GM21423 (cell line): Measurements from ENCODE around the gene TMF1.
A peak's percentile ranks its signal among the peaks of the same experiment; 100 is the strongest.

Source experiments
- ATAC-seq: cut with Tn5 transposase; IDR thresholded peaks from one replicate; pipeline ENCODE4 v1.9.1; 2021; ENCODE audit warnings: mild to moderate bottlenecking, moderate library complexity; ENCODE audit not compliant: unreplicated experiment

TMF1 gene

GRCh38 chr3:68985146-68985790, 66.9 kb downstream of the TMF1 start:
- no peak for ATAC-seq

- ATAC-seq: no peak
Measured at GRCh38 chr3:68984011-68984530, 68.1 kb downstream of the TMF1 start.

GRCh38 chr3:68977486-68978167, 74.5 kb downstream of the TMF1 start:
- ATAC-seq: no peak

GRCh38 chr3:68974711-68975110, 77.4 kb downstream of the TMF1 start:
- ATAC-seq: no peak

- ATAC-seq: no peak
Measured at GRCh38 chr3:68973639-68974038, 78.5 kb downstream of the TMF1 start.

GRCh38 chr3:68972358-68972979, 79.7 kb downstream of the TMF1 start:
- peak; percentile 63 for ATAC-seq
